Lung (tissue), 12 donors: ENCODE measurements around the gene RALGAPA2. TPM values are rescaled to one million over a fixed set of nuclear protein-coding genes. Genes with fewer than 3 reads are reported as not detected.

ENCODE experiments used
- ATAC-seq: fragments of 200-7000 bp; cut with Tn5 transposase; one replicate; pipeline ENCODE4 v1.9.1; 2020; ENCODE audit warnings: moderate number of reproducible peaks; ENCODE audit not compliant: insufficient read depth, low FRiP score
- DNase-seq, 3 donors: peaks; one replicate each; pipeline ENCODE4 v3.0.0-alpha.2; 2013 to 2017
- H3K27ac ChIP-seq, 2 donors: one replicate each; pipeline ENCODE4 v1.5.1; 2013; ENCODE audit warnings: mild to moderate bottlenecking in 2 of 2, moderate library complexity in 2 of 2, control low read depth in 1 of 2, inconsistent platforms in 1 of 2, low read depth in 1 of 2, low read length in 1 of 2
- H3K27me3 ChIP-seq, 3 donors: one replicate each; pipeline ENCODE4 v1.5.1; 2013; ENCODE audit warnings: low read length in 2 of 3; ENCODE audit not compliant: control insufficient read depth in 3 of 3, insufficient read depth in 3 of 3
- H3K36me3 ChIP-seq, 4 donors: one replicate each; pipeline ENCODE4 v1.5.1; 2013; ENCODE audit warnings: low read length in 4 of 4, mild to moderate bottlenecking in 1 of 4, moderate library complexity in 1 of 4; ENCODE audit not compliant: control insufficient read depth in 4 of 4, insufficient read depth in 4 of 4
- H3K4me1 ChIP-seq, 5 donors: one replicate each; pipeline ENCODE4 v1.5.1; 2013; ENCODE audit warnings: low read length in 5 of 5, mild to moderate bottlenecking in 2 of 5, moderate library complexity in 1 of 5; ENCODE audit not compliant: control insufficient read depth in 5 of 5, insufficient read depth in 5 of 5
- H3K4me3 ChIP-seq: one replicate; pipeline ENCODE4 v1.5.1; 2013; ENCODE audit warnings: mild to moderate bottlenecking, control low read depth, moderate library complexity
- H3K9ac ChIP-seq, 2 donors: one replicate each; pipeline ENCODE4 v1.5.1; 2013; ENCODE audit warnings: low read length in 2 of 2, control low read depth in 1 of 2; ENCODE audit not compliant: insufficient read depth in 1 of 2
- H3K9me3 ChIP-seq, 4 donors: one replicate each; pipeline ENCODE4 v1.5.1; 2013; ENCODE audit warnings: low read length in 3 of 4, mild to moderate bottlenecking in 1 of 4, moderate library complexity in 1 of 4; ENCODE audit not compliant: control insufficient read depth in 4 of 4, insufficient read depth in 3 of 4
- CTCF ChIP-seq: IDR thresholded peaks from 2 replicates; pipeline ENCODE4 v1.5.1; 2012; ENCODE audit warnings: mild to moderate bottlenecking; ENCODE audit errors: control extremely low read depth, extremely low read depth
- WGBS, 2 donors: extraction: QIAGEN DNeasy Blood & Tissue Kit; methylation state at CpG; one replicate each; pipeline ENCODE4 v1.1.7; 2013; 5-methylcytosine and 5-hydroxymethylcytosine counted together
- polyA plus RNA-seq, 2 donors: library from polyadenylated mRNA; stranded (reverse); fragments of 200-250 nt; gene quantifications; one replicate each; pipeline ENCODE4 v1.2.1, GENCODE V29; 2013
- total RNA-seq, 2 donors: library from RNA; depleted of rRNA in 1 of 2; stranded (reverse); fragments of >200 nt in 1 of 2; gene quantifications; one replicate each; pipeline ENCODE4 v1.2.1, GENCODE V29; 2014 to 2021
- donor health status: control.
- donor health status: control.
- donor health status: Bipolar disorder and iron deficiency.
- donor health status: healthy.
- donor health status: DM: yes; HTN: yes; CAD: no.

Gene RALGAPA2
- total and polyA plus RNA-seq, 4 donors: 12.1 to 83.4 (median 55.6) TPM

DNA sequence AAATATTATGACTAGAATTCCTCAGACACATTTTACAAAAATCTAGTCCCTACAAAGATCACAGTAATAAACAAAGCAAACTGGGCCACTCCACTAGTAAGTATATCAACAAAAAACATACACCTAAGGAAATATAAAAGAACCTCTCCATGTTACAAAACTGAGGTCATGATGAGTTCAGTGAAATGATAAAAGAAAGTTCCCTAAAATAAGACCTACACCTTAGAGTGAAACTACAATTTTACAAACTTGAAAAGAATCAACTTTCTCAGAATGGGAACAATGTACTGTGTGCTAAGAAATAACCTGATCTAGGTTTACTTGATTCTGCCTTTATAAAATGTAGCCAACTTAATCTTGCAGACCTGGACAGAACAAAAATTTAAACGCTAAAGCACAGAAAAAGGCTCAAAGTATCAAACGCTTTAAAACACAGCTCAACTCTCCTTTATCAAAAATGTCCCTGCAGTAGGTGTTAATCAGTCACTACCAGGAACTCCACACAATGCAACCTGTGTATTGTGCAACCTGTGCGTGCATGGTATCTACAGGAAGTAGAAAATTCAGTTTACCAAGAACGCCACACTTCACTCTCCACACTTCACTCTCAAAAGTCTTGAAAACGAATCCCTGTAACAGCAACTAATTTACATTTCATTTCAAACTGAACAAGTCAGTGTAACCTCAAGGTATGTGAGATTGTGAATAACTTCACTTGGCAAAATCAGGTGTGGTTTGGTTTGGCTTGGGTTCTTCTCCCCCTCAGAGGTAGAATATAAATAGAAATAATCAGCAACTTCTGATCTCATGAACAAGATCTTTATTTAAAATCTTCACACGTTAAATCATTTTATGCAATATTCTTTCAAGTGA is 1.8 kb downstream of the RALGAPA2 start:
- no peaks in the 10 kb centered on the region for H3K9me3 ChIP-seq
- no peak overlapping the region for H3K27ac ChIP-seq
- ATAC-seq (no peak), DNase-seq (peak; percentile 48 to 83 (median 65))
- WGBS, 2 donors: 11 to 16% methylated on average over 6 of the region's 6 CpGs
- no peaks in the 10 kb centered on the region for H3K27me3 ChIP-seq
- H3K4me1 ChIP-seq: peaks cover 0 to 22% (median 6%) of the 10 kb centered on the region in 5 donors
- no peak for TF ChIP-seq CTCF
- H3K36me3 ChIP-seq: no peaks in the 10 kb centered on the region
- H3K9ac ChIP-seq: peak overlapping the region in 1 of 2 donors; percentile 69
- H3K4me3 ChIP-seq: peak overlapping the region; percentile 12

GRCh38 chr20:20709887-20710286 is 2.6 kb downstream of the RALGAPA2 start:
- no peaks in the 10 kb centered on the region for H3K27me3 ChIP-seq
- peaks cover 0 to 22% (median 7%) of the 10 kb centered on the region in 5 donors for H3K4me1 ChIP-seq
- WGBS, 2 donors: 54 to 79% methylated on average over 3 of the region's 3 CpGs
- TF ChIP-seq CTCF: no peak
- H3K9me3 ChIP-seq: no peaks in the 10 kb centered on the region
- H3K4me3 ChIP-seq: no peak overlapping the region
- peak in 1 of 3 donors; percentile 18 for DNase-seq
- H3K27ac ChIP-seq: no peak overlapping the region
- H3K9ac ChIP-seq: no peak overlapping the region
- H3K36me3 ChIP-seq: no peaks in the 10 kb centered on the region
- no peak for ATAC-seq

DNA sequence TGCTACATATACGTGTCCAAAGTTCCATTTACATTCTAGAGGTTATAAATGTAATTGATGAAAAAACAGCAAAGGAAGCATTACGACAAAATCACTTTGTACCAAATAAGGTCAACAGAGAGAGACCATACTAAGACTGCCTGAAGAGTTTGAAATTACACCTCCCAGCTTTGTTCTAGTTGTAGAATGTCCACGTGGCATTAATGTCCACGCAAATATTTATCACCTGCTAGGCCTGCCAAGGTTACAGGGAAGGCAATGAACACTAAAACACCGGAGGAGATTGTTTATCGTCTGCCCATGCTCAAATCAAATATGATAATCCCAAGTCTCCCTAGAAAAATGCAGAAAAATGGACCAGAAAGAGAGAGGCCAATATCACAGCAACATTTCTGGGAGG is 6.2 kb downstream of the RALGAPA2 start:
- H3K9me3 ChIP-seq: no peaks in the 10 kb centered on the region
- H3K4me1 ChIP-seq: peaks cover 0 to 12% (median 12%) of the 10 kb centered on the region in 5 donors
- no peak for DNase-seq
- no peak for TF ChIP-seq CTCF
- no peak overlapping the region for H3K4me3 ChIP-seq
- 56 to 77% methylated on average over 6 of the region's 6 CpGs for WGBS, 2 donors
- no peak overlapping the region for H3K27ac ChIP-seq
- H3K36me3 ChIP-seq: peaks cover 0 to 3% (median 0%) of the 10 kb centered on the region in 4 donors
- ATAC-seq: no peak
- H3K9ac ChIP-seq: no peak overlapping the region
- no peaks in the 10 kb centered on the region for H3K27me3 ChIP-seq
